WERI-Rb-1 (cell line): ENCODE results near the gene PIK3R6.

Experiments used
- DNase-seq: peaks from one replicate; pipeline ENCODE4 v3.0.0-alpha.2; 2020
- H3K27ac ChIP-seq: fragments of 250-450 bp; sonication (Bioruptor Pico); 2 replicates; pipeline ENCODE4 v1.5.1; 2020; ENCODE audit warnings: mild to moderate bottlenecking, moderate library complexity
- H3K27me3 ChIP-seq: fragments of 250-450 bp; sonication (Bioruptor Pico); 2 replicates; pipeline ENCODE4 v1.5.1; 2021; ENCODE audit warnings: mild to moderate bottlenecking, low read depth, moderate library complexity; ENCODE audit not compliant: insufficient read depth, severe bottlenecking
- H3K36me3 ChIP-seq: fragments of 250-450 bp; sonication (Bioruptor Pico); 2 replicates; pipeline ENCODE4 v1.5.1; 2020; ENCODE audit warnings: mild to moderate bottlenecking, moderate library complexity
- H3K4me3 ChIP-seq: 2 replicates; pipeline ENCODE4 v1.5.1; 2011; ENCODE audit warnings: low read depth, mild to moderate bottlenecking, control low read depth, low read length
- H3K9me3 ChIP-seq: fragments of 250-450 bp; sonication (Bioruptor Pico); 2 replicates; pipeline ENCODE4 v1.5.1; 2021; ENCODE audit warnings: mild to moderate bottlenecking, moderate library complexity; ENCODE audit not compliant: severe bottlenecking
- TF ChIP-seq, protein P1 (sequence below): IDR thresholded peaks from 2 replicates; pipeline ENCODE4 v1.5.1; 2011; ENCODE audit warnings: low read depth, mild to moderate bottlenecking, control low read depth, inconsistent platforms, low read length

PIK3R6 gene, protein sequence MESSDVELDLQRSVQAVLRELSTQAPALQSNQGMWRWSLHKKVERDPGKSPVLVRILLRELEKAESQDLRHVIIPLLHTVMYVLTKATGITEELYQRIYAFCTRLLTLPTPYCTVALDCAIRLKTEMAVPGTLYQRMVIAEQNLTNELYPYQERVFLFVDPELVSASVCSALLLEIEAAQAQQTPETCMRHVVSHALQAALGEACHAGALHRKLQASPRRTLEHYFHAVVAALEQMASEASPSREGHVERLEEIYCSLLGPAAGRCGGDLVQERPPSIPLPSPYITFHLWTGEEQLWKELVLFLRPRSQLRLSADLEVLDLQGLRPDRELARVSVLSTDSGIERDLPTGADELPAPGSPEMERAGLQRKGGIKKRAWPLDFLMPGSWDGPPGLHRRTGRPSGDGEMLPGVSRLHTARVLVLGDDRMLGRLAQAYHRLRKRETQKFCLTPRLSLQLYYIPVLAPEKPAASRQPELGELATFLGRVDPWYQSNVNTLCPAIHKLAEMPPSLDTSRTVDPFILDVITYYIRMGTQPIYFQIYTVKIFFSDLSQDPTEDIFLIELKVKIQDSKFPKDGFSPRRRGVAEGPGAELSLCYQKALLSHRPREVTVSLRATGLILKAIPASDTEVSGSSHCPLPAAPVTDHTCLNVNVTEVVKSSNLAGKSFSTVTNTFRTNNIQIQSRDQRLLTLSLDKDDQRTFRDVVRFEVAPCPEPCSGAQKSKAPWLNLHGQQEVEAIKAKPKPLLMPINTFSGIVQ

GRCh38 chr17:8867361-8867981 lies at the start of gene PIK3R6:
Gene PIK3R6, minus strand, starts transcription at chr17:8867674. Its CDS starts 17,880 bp downstream, at chr17:8849794.
- Histone ChIP-seq H3K9me3 (no peaks in the 10 kb centered on the region), H3K27me3 (no peaks in the 10 kb centered on the region), H3K36me3 (no peaks in the 10 kb centered on the region), H3K27ac (no peak within 1 kb of the TSS), H3K4me3 (no peak within 1 kb of the TSS)
- TF ChIP-seq, protein P1, sequence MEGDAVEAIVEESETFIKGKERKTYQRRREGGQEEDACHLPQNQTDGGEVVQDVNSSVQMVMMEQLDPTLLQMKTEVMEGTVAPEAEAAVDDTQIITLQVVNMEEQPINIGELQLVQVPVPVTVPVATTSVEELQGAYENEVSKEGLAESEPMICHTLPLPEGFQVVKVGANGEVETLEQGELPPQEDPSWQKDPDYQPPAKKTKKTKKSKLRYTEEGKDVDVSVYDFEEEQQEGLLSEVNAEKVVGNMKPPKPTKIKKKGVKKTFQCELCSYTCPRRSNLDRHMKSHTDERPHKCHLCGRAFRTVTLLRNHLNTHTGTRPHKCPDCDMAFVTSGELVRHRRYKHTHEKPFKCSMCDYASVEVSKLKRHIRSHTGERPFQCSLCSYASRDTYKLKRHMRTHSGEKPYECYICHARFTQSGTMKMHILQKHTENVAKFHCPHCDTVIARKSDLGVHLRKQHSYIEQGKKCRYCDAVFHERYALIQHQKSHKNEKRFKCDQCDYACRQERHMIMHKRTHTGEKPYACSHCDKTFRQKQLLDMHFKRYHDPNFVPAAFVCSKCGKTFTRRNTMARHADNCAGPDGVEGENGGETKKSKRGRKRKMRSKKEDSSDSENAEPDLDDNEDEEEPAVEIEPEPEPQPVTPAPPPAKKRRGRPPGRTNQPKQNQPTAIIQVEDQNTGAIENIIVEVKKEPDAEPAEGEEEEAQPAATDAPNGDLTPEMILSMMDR, result no peak
- DNase-seq, result no peak

DNA sequence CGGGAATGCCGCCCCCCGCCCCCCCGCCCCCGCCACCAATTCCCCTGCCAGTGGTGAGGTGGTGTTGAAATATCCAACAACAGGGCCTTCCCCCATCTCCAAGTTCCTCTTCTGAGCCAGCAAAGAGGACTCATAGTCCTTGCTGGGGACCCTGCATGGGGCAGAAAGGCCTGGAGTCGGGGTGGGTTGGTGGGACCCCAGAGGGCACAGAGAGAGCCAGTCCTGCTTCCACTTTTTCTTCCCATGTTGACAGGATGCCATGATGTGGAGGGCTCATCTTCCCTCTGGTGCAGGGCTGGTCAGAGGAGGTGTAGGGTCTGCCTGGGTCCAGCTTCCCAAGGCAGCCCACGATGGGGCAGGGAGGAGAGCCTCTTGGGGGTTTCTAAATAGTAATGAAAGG lies 49.0 kb upstream of the PIK3R6 start:
- DNase-seq, result no peak
- Histone ChIP-seq H3K27me3 (no peaks in the 10 kb centered on the region), H3K27ac (no peak overlapping the region), H3K4me3 (no peak overlapping the region), H3K36me3 (no peaks in the 10 kb centered on the region), H3K9me3 (peaks cover 10% of the 10 kb centered on the region)
- TF ChIP-seq, protein P1, result no peak

- H3K36me3 ChIP-seq, result no peaks in the 10 kb centered on the region
- H3K27ac ChIP-seq, result no peak overlapping the region
- no peaks in the 10 kb centered on the region for H3K27me3 ChIP-seq
- DNase-seq, result no peak
- TF ChIP-seq, protein P1, result no peak
- H3K4me3 ChIP-seq, result no peak overlapping the region
- H3K9me3 ChIP-seq, result peaks cover 10% of the 10 kb centered on the region
These were observed 47.1 kb upstream of the PIK3R6 start for GRCh38 chr17:8914554-8914953.

DNA sequence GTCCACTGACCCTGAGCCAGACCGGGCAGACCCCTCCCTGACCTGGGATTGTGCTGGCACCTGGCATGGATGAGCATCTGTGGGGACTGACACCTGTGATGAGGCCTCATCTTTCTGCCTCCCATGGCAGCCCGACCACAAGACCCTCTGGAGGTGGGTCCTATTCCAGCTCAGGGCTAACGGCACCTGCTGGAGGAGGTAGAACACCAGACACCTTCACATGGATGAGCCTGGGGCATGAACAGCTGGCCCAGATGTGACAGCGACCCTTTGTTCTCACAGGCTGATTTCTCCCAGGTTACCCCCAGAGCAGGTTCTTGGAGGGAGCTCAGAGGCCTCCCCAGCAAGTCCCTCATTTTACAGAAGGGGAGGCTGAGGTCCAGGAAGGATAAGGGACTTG lies 46.4 kb upstream of the PIK3R6 start:
- H3K4me3 ChIP-seq, result no peak overlapping the region
- no peak overlapping the region for H3K27ac ChIP-seq
- no peaks in the 10 kb centered on the region for H3K36me3 ChIP-seq
- H3K9me3 ChIP-seq, result peaks cover 10% of the 10 kb centered on the region
- TF ChIP-seq, protein P1, result no peak
- H3K27me3 ChIP-seq, result no peaks in the 10 kb centered on the region
- no peak for DNase-seq

GRCh38 chr17:8913091-8913490 lies 45.6 kb upstream of the PIK3R6 start:
- Histone ChIP-seq H3K9me3 (peaks cover 10% of the 10 kb centered on the region), H3K4me3 (no peak overlapping the region), H3K27me3 (no peaks in the 10 kb centered on the region), H3K36me3 (no peaks in the 10 kb centered on the region), H3K27ac (no peak overlapping the region)
- TF ChIP-seq, protein P1, result no peak
- DNase-seq, result no peak
